HepG2 (cell line): Measurements from ENCODE around the gene TMEM14A. TPM values are rescaled to one million over a fixed set of nuclear protein-coding genes. Genes with fewer than 3 reads are reported as not detected.

Source experiments
- CEBPG ChIP-seq: IDR thresholded peaks from 2 replicates; pipeline ENCODE4 v1.6.1; 2016
- CENPT ChIP-seq: sonication (generic); formaldehyde crosslinking; IDR thresholded peaks from 2 replicates; pipeline ENCODE4 v1.8.0; 2022; ENCODE audit warnings: low read depth, mild to moderate bottlenecking, moderate library complexity, missing genetic modification reagents
- EP300 ChIP-seq, 3 experiments: sonication (generic) in 1 of 3; formaldehyde crosslinking in 1 of 3; IDR thresholded peaks; 2 replicates each; pipeline versions ENCODE4 v1.5.1 to v1.6.1; 2011 to 2020; ENCODE audit warnings: low read depth in 2 of 3, low read length in 2 of 3, borderline replicate concordance in 1 of 3, improper control_type of control experiment in 1 of 3, mild to moderate bottlenecking in 1 of 3, missing genetic modification reagents in 1 of 3, moderate library complexity in 1 of 3
- GTF3A ChIP-seq: sonication (generic); formaldehyde crosslinking; conservative IDR thresholded peaks from 2 replicates; pipeline ENCODE4 v1.4.0; 2020; ENCODE audit warnings: mild to moderate bottlenecking, missing genetic modification reagents
- HHEX ChIP-seq: IDR thresholded peaks from 2 replicates; pipeline ENCODE4 v1.6.1; 2016; ENCODE audit warnings: control low read depth
- HNRNPLL ChIP-seq: fragments of 200-400 bp; formaldehyde crosslinking; IDR thresholded peaks from 2 replicates; pipeline ENCODE4 v1.6.1; 2017; ENCODE audit warnings: mild to moderate bottlenecking, low read depth, low read length; ENCODE audit not compliant: poor library complexity, severe bottlenecking
- HOXA5 ChIP-seq: sonication (generic); formaldehyde crosslinking; IDR thresholded peaks from 2 replicates; pipeline ENCODE4 v1.4.0; 2020; ENCODE audit warnings: missing genetic modification reagents
- KDM5B ChIP-seq: sonication (generic); formaldehyde crosslinking; IDR thresholded peaks from 2 replicates; pipeline ENCODE4 v1.4.0; 2020; ENCODE audit warnings: missing genetic modification reagents, mild to moderate bottlenecking, borderline replicate concordance
- MLLT10 ChIP-seq: sonication (generic); formaldehyde crosslinking; IDR thresholded peaks from 2 replicates; pipeline ENCODE4 v1.4.0; 2020; ENCODE audit warnings: missing genetic modification reagents
- NCOA2 ChIP-seq: sonication (generic); formaldehyde crosslinking; IDR thresholded peaks from 2 replicates; pipeline ENCODE4 v1.8.0; 2022; ENCODE audit warnings: inconsistent platforms
- NFE2L2 ChIP-seq: fragments of 150-350 bp; IDR thresholded peaks from 2 replicates; pipeline ENCODE4 v1.6.1; 2014; ENCODE audit warnings: low read length
- NFRKB ChIP-seq: fragments of 450-650 bp; IDR thresholded peaks from 2 replicates; pipeline ENCODE4 v1.6.1; 2017
- NR3C1 ChIP-seq: sonication (generic); formaldehyde crosslinking; IDR thresholded peaks from 2 replicates; pipeline ENCODE4 v1.4.0; 2020; ENCODE audit warnings: missing genetic modification reagents
- PAF1 ChIP-seq: IDR thresholded peaks from 2 replicates; pipeline ENCODE4 v1.6.1; 2016; ENCODE audit warnings: missing genetic modification reagents, missing compliant biosample characterization
- SPEN ChIP-seq: sonication (generic); formaldehyde crosslinking; IDR thresholded peaks from 2 replicates; pipeline ENCODE4 v1.5.1; 2020; ENCODE audit warnings: low read depth, mild to moderate bottlenecking, missing genetic modification reagents
- TCF7 ChIP-seq: sonication (generic); IDR thresholded peaks from 2 replicates; pipeline ENCODE4 v1.6.1; 2016; ENCODE audit warnings: antibody characterized with exemption, low read depth
- TGIF2 ChIP-seq: IDR thresholded peaks from 2 replicates; pipeline ENCODE4 v1.6.1; 2016; ENCODE audit warnings: control low read depth, missing compliant biosample characterization
- USF2 ChIP-seq, 2 experiments: sonication (generic) in 1 of 2; formaldehyde crosslinking in 1 of 2; IDR thresholded peaks; 2 replicates each; pipeline versions ENCODE4 v1.5.1 to v1.6.1; 2011 to 2020; ENCODE audit warnings: borderline replicate concordance in 1 of 2, low read depth in 1 of 2, low read length in 1 of 2, mild to moderate bottlenecking in 1 of 2, missing genetic modification reagents in 1 of 2, moderate library complexity in 1 of 2
- ZBTB26 ChIP-seq: IDR thresholded peaks from 2 replicates; pipeline ENCODE4 v1.6.1; 2016; ENCODE audit warnings: missing compliant biosample characterization, missing genetic modification reagents, borderline replicate concordance
- ZFX ChIP-seq: sonication (generic); formaldehyde crosslinking; IDR thresholded peaks from 2 replicates; pipeline ENCODE4 v1.4.0; 2020; ENCODE audit warnings: mild to moderate bottlenecking, low read depth, missing genetic modification reagents, moderate library complexity
- ZNF18 ChIP-seq: sonication (generic); formaldehyde crosslinking; IDR thresholded peaks from 2 replicates; pipeline ENCODE4 v1.8.0; 2022; ENCODE audit warnings: mild to moderate bottlenecking, missing genetic modification reagents; ENCODE audit not compliant: insufficient replicate concordance
- ZNF296 ChIP-seq: sonication (generic); formaldehyde crosslinking; conservative IDR thresholded peaks from 2 replicates; pipeline ENCODE4 v1.5.0; 2020; ENCODE audit warnings: mild to moderate bottlenecking, missing genetic modification reagents
- ZNF510 ChIP-seq: sonication (generic); formaldehyde crosslinking; IDR thresholded peaks from 2 replicates; pipeline ENCODE4 v1.4.0; 2020; ENCODE audit warnings: low read depth, mild to moderate bottlenecking, missing genetic modification reagents
- ZNF607 ChIP-seq: sonication (generic); formaldehyde crosslinking; IDR thresholded peaks from 2 replicates; pipeline ENCODE4 v1.5.1; 2020; ENCODE audit warnings: missing genetic modification reagents, mild to moderate bottlenecking, borderline replicate concordance
- polyA plus RNA-seq, 8 experiments: library from polyadenylated mRNA; depleted of rRNA in 3 of 8; stranded (reverse) in 7 of 8; unstranded in 1 of 8; fragments of >200 nt; fragmentation: Illumina TruSeq in 4 of 8; extraction: Trizol in 4 of 8; gene quantifications; 2 replicates each; pipeline versions ENCODE4 v1.2.1 to v1.2.3, GENCODE V29; 2011 to 2016; ENCODE audit warnings: low read depth in 4 of 8, missing spikeins in 1 of 8, mixed read lengths in 1 of 8; ENCODE audit not compliant: insufficient read depth in 1 of 8
- total RNA-seq, 5 experiments: library from RNA; depleted of rRNA; stranded (reverse); fragments of >200 nt; fragmentation: Illumina TruSeq; extraction: Trizol; gene quantifications; 2 replicates each; pipeline ENCODE4 v1.2.3, GENCODE V29; 2016; ENCODE audit warnings: low read depth in 1 of 5
- TF ChIP-seq, protein P1 (sequence below): sonication (generic); formaldehyde crosslinking; IDR thresholded peaks from 2 replicates; pipeline ENCODE4 v1.4.0; 2020; ENCODE audit warnings: mild to moderate bottlenecking, missing genetic modification reagents

TMEM14A gene
- total and polyA plus RNA-seq, 2 of the 13 experiments (the other 11 are each of a cell fraction or from before 2014, with no cell fraction given), result 24.6 to 73.7 TPM

GRCh38 chr6:52724406-52725121 is 53.7 kb downstream of the TMEM14A start (continued):
- TF ChIP-seq USF2 (IDR thresholded peaks at IDR 0.05; ENCODE audit: low read depth, low read length), result no peak
- no peak for TF ChIP-seq USF2 (CRISPR knock-in tag; IDR thresholded peaks at IDR 0.05; ENCODE audit: borderline replicate concordance)
- no peak for TF ChIP-seq NR3C1 (CRISPR knock-in tag)
- TF ChIP-seq ZNF607 (CRISPR knock-in tag), result no peak
- no peak for TF ChIP-seq EP300 (IDR thresholded peaks at IDR 0.05; ENCODE audit: low read depth in 2 of 2, low read length in 2 of 2)
- peak; percentile 38; the same call in 1 of the 2 replicates for TF ChIP-seq EP300 (CRISPR knock-in tag; IDR thresholded peaks at IDR 0.05; ENCODE audit: borderline replicate concordance)
- TF ChIP-seq ZNF18 (CRISPR knock-in tag), result no peak
- TF ChIP-seq CENPT, result no peak
- peak; percentile 57; the same call in 1 of the 2 replicates for TF ChIP-seq KDM5B (CRISPR knock-in tag)
- no peak for TF ChIP-seq GTF3A (CRISPR knock-in tag)
- TF ChIP-seq TCF7, result no peak
- no peak; the same call in 1 of the 2 replicates for TF ChIP-seq NFE2L2
- no peak for TF ChIP-seq MLLT10
- TF ChIP-seq NFRKB, result no peak
- no peak for TF ChIP-seq ZNF510 (CRISPR knock-in tag)
- TF ChIP-seq, protein P1, sequence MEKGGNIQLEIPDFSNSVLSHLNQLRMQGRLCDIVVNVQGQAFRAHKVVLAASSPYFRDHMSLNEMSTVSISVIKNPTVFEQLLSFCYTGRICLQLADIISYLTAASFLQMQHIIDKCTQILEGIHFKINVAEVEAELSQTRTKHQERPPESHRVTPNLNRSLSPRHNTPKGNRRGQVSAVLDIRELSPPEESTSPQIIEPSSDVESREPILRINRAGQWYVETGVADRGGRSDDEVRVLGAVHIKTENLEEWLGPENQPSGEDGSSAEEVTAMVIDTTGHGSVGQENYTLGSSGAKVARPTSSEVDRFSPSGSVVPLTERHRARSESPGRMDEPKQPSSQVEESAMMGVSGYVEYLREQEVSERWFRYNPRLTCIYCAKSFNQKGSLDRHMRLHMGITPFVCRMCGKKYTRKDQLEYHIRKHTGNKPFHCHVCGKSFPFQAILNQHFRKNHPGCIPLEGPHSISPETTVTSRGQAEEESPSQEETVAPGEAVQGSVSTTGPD (CRISPR knock-in tag), result no peak
- peak; percentile 96 for TF ChIP-seq CEBPG (CRISPR knock-in tag)
- TF ChIP-seq ZFX (CRISPR knock-in tag), result no peak
- TF ChIP-seq SPEN (CRISPR knock-in tag), result no peak
- no peak for TF ChIP-seq HNRNPLL
- TF ChIP-seq PAF1 (CRISPR knock-in tag), result no peak
- TF ChIP-seq ZBTB26 (CRISPR knock-in tag), result no peak
- TF ChIP-seq TGIF2 (CRISPR knock-in tag), result no peak
- no peak for TF ChIP-seq HHEX (CRISPR knock-in tag)
- TF ChIP-seq NCOA2, result no peak
- TF ChIP-seq ZNF296 (CRISPR knock-in tag), result no peak
- peak; percentile 71 for TF ChIP-seq HOXA5
